Stimulated activated CD4-positive, alpha-beta T cell treated with anti-CD3 and anti-CD28 coated beads, TNF-alpha, amount 100 ng/mL, for 4 hours (primary cell): ENCODE data around the gene RSRC1.

Experiments used
- DNase-seq, 3 experiments: peaks; one replicate each; pipeline ENCODE4 v3.0.0-alpha.2; 2020; ENCODE audit warnings: low read depth in 3 of 3

The RSRC1 gene

GRCh38 chr3:158574646-158575045, 464.8 kb downstream of the RSRC1 start:
- no peak for DNase-seq

- DNase-seq, result no peak
Observed at GRCh38 chr3:158590223-158590622, 480.3 kb downstream of the RSRC1 start.
